ENCODE data around the gene RPS6KA4.

GRCh38 chr11:64317961-64318765 lies 40.8 kb upstream of the RPS6KA4 start, which contains the start of gene PRDX5:
- TF ChIP-seq PKNOX1 (IDR thresholded peaks at IDR 0.05) (no peak), ARNT (IDR thresholded peaks at IDR 0.05) (no peak), HDGF (IDR thresholded peaks at IDR 0.05; ENCODE audit: borderline replicate concordance) (no peak), FOXK2 (IDR thresholded peaks at IDR 0.05) (no peak), SP1 (IDR thresholded peaks at IDR 0.05) (no peak), SUZ12 (IDR thresholded peaks at IDR 0.05) (no peak)

Data from HEK293T (cell line).